B cell (primary cell): ENCODE measurements around the gene MGAT4C. TPM values are rescaled to one million over a fixed set of nuclear protein-coding genes. Genes with fewer than 3 reads are reported as not detected.

Source experiments
- ATAC-seq: fragments of 200-7000 bp; cut with Tn5 transposase; one replicate; pipeline ENCODE4 v1.10.0; 2021; ENCODE audit warnings: low read depth, mild to moderate bottlenecking, moderate number of reproducible peaks, moderate library complexity
- CTCF ChIA-PET: fragments of 350-600 bp; sonication (Branson Sonifier 250); formaldehyde crosslinking; loops from one replicate; lab custom pipeline; 2021; ENCODE audit warnings: antibody characterized with exemption, inconsistent platforms; lab: Charles Lee
- POLR2A ChIA-PET: fragments of 350-600 bp; sonication (Branson Sonifier 250); formaldehyde crosslinking; loops from one replicate; lab custom pipeline; 2021; ENCODE audit warnings: antibody characterized with exemption; lab: Charles Lee
- DNase-seq: peaks from one replicate; pipeline ENCODE4 v3.0.0; 2013
- H2AFZ ChIP-seq: 2 replicates; pipeline ENCODE4 v1.6.1; 2012; ENCODE audit warnings: mild to moderate bottlenecking, low read depth, low read length; ENCODE audit not compliant: insufficient read depth, poor library complexity, severe bottlenecking
- H3K27ac ChIP-seq, 2 donors: 1 replicate in 1 of 2; 2 replicates in 1 of 2; pipeline ENCODE4 v1.5.1; 2012 to 2013; ENCODE audit warnings: low read length in 2 of 2, mild to moderate bottlenecking in 2 of 2, moderate library complexity in 1 of 2
- H3K27me3 ChIP-seq, 4 experiments: fragments of 200-600 bp in 1 of 4; sonication (generic) in 1 of 4; replicated peaks in 1 of 4; 1 replicate in 2 of 4; 2 replicates in 2 of 4; pipeline versions ENCODE4 v1.6.1 to v1.7.0; 2013 to 2016; ENCODE audit warnings: low read length in 3 of 4, mild to moderate bottlenecking in 2 of 4, mixed read lengths in 1 of 4, moderate library complexity in 1 of 4; ENCODE audit not compliant: insufficient read depth in 4 of 4, control insufficient read depth in 3 of 4; ENCODE audit errors: control extremely low read depth in 1 of 4
- H3K36me3 ChIP-seq, 2 experiments: replicated peaks in 1 of 2; 1 replicate in 1 of 2; 2 replicates in 1 of 2; pipeline versions ENCODE4 v1.6.1 to v1.7.1; 2013; ENCODE audit warnings: low read length in 1 of 2; ENCODE audit not compliant: insufficient read depth in 2 of 2, control insufficient read depth in 1 of 2; ENCODE audit errors: control extremely low read depth in 1 of 2, extremely low read depth in 1 of 2
- H3K4me1 ChIP-seq, 2 donors: fragments of 200-600 bp in 1 of 2; sonication (generic) in 1 of 2; 1 replicate in 1 of 2; 2 replicates in 1 of 2; pipeline versions ENCODE4 v1.5.1 to v1.6.1; 2013 to 2017; ENCODE audit warnings: low read length in 2 of 2; ENCODE audit not compliant: control insufficient read depth in 2 of 2, insufficient read depth in 2 of 2
- H3K4me2 ChIP-seq: replicated peaks from 2 replicates; pipeline ENCODE3; 2012; ENCODE audit warnings: mild to moderate bottlenecking, low read depth, low read length; ENCODE audit not compliant: poor library complexity, severe bottlenecking
- H3K4me3 ChIP-seq, 5 experiments: fragments of 200-600 bp in 1 of 5; sonication (generic) in 1 of 5; 1 replicate in 3 of 5; 2 replicates in 2 of 5; pipeline versions ENCODE4 v1.5.1 to v1.7.0; 2011 to 2016; ENCODE audit warnings: low read length in 4 of 5, mild to moderate bottlenecking in 4 of 5, low read depth in 2 of 5, control low read depth in 1 of 5, moderate library complexity in 1 of 5; ENCODE audit not compliant: insufficient read depth in 1 of 5; ENCODE audit errors: control extremely low read depth in 1 of 5, extremely low read depth in 1 of 5
- H3K79me2 ChIP-seq: fragments of 200-600 bp; sonication (generic); one replicate; pipeline ENCODE4 v1.6.0; 2016; ENCODE audit warnings: low read length; ENCODE audit not compliant: control insufficient read depth, insufficient read depth
- H3K9ac ChIP-seq: fragments of 200-600 bp; sonication (generic); 2 replicates; pipeline ENCODE4 v1.6.1; 2017; ENCODE audit warnings: mild to moderate bottlenecking, low read length, moderate library complexity
- H3K9me3 ChIP-seq, 3 donors: one replicate each; pipeline versions ENCODE4 v1.6.1 to v1.7.1; 2013; ENCODE audit warnings: low read length in 2 of 3; ENCODE audit not compliant: control insufficient read depth in 2 of 3, insufficient read depth in 1 of 3; ENCODE audit errors: control extremely low read depth in 1 of 3
- H4K20me1 ChIP-seq: 2 replicates; pipeline ENCODE4 v1.6.0; 2012; ENCODE audit warnings: mild to moderate bottlenecking, low read length; ENCODE audit not compliant: insufficient read depth, control insufficient read depth, poor library complexity, severe bottlenecking
- H3K27ac Mint-ChIP-seq: one replicate; pipeline ENCODE4 v1.8.0; 2021; ENCODE audit warnings: mixed read lengths
- H3K27me3 Mint-ChIP-seq: one replicate; pipeline ENCODE4 v1.8.0; 2021; ENCODE audit warnings: mixed read lengths
- H3K4me1 Mint-ChIP-seq: one replicate; pipeline ENCODE4 v1.8.0; 2021; ENCODE audit warnings: mixed read lengths
- H3K4me3 Mint-ChIP-seq: one replicate; pipeline ENCODE4 v1.8.0; 2021; ENCODE audit warnings: mixed read lengths
- H3K9me3 Mint-ChIP-seq: one replicate; pipeline ENCODE4 v1.8.0; 2022; ENCODE audit warnings: mixed read lengths; ENCODE audit not compliant: insufficient read depth
- CTCF ChIP-seq: fragments of 200-600 bp; IDR thresholded peaks from one replicate; pipeline ENCODE4 v1.8.0; 2022; ENCODE audit warnings: antibody characterized with exemption, mild to moderate bottlenecking
- EZH2 ChIP-seq: IDR thresholded peaks from 2 replicates; pipeline ENCODE4 v1.6.1; 2012; ENCODE audit warnings: borderline replicate concordance, low read depth, mild to moderate bottlenecking, moderate library complexity, low read length; ENCODE audit not compliant: insufficient read depth, poor library complexity, severe bottlenecking
- WGBS: methylation state at CpG from one replicate; pipeline ENCODE4 v1.1.5; 2013; ENCODE audit warnings: missing lambda C conversion rate; ENCODE audit not compliant: insufficient coverage; 5-methylcytosine and 5-hydroxymethylcytosine counted together
- intact Hi-C: fragments of 100-400 bp; cut with micrococcal nuclease; formaldehyde crosslinking; loops from one replicate; pipeline ENCODE4 v1.10.0; 2022
- polyA plus RNA-seq: library from polyadenylated mRNA; depleted of rRNA; stranded (reverse); fragments of >200 nt; gene quantifications from 2 replicates; pipeline ENCODE4 v1.2.3, GENCODE V29; 2012
- total RNA-seq, 2 donors: library from RNA; stranded (reverse); fragments of 120-200 nt in 1 of 2; gene quantifications; 1 replicate in 1 of 2; 2 replicates in 1 of 2; pipeline versions ENCODE4 v1.2.3 to v1.2.4, GENCODE V29; 2013 to 2022

MGAT4C gene
- total and polyA plus RNA-seq, 2 donors (not counting 1 experiment from before 2014, with no cell fraction given): not detected

GRCh38 chr12:85968606-85969005 is 287.6 kb downstream of the MGAT4C start:
- H3K9ac ChIP-seq: no peak overlapping the region
- no peaks in the 10 kb centered on the region for H3K27me3 ChIP-seq
- DNase-seq (no peak), ATAC-seq (no peak)
- ChIA-PET CTCF (no interaction called here), POLR2A (no interaction called here)
- no peak overlapping the region for H3K4me3 ChIP-seq
- Mint-ChIP-seq H3K27ac (no peak overlapping the region), H3K9me3 (no peaks in the 10 kb centered on the region), H3K4me1 (no peaks in the 10 kb centered on the region), H3K4me3 (no peak overlapping the region), H3K27me3 (no peaks in the 10 kb centered on the region)
- no peak for TF ChIP-seq CTCF
- TF ChIP-seq EZH2: no peak
- intact Hi-C loops: no loop called here
- no peak overlapping the region for H2AFZ ChIP-seq
- H3K36me3 ChIP-seq: no peaks in the 10 kb centered on the region
- no peak overlapping the region for H3K4me2 ChIP-seq
- H3K9me3 ChIP-seq: no peaks in the 10 kb centered on the region
- H4K20me1 ChIP-seq: no peaks in the 10 kb centered on the region
- no peaks in the 10 kb centered on the region for H3K79me2 ChIP-seq
- H3K27ac ChIP-seq: no peak overlapping the region
- WGBS: 29% methylated on average over 1 of the region's 1 CpG
- H3K4me1 ChIP-seq: no peaks in the 10 kb centered on the region

- Mint-ChIP-seq H3K27ac (no peak overlapping the region), H3K27me3 (no peaks in the 10 kb centered on the region), H3K4me1 (no peaks in the 10 kb centered on the region), H3K9me3 (no peaks in the 10 kb centered on the region), H3K4me3 (no peak overlapping the region)
- intact Hi-C loops: no loop called here
- TF ChIP-seq CTCF: no peak
- no peak for TF ChIP-seq EZH2
- no peak overlapping the region for H3K4me2 ChIP-seq
- H3K27me3 ChIP-seq: no peaks in the 10 kb centered on the region
- H3K9ac ChIP-seq: no peak overlapping the region
- no peak overlapping the region for H3K27ac ChIP-seq
- H3K36me3 ChIP-seq: no peaks in the 10 kb centered on the region
- H3K4me3 ChIP-seq: no peak overlapping the region
- H3K4me1 ChIP-seq: no peaks in the 10 kb centered on the region
- H2AFZ ChIP-seq: no peak overlapping the region
- no peaks in the 10 kb centered on the region for H4K20me1 ChIP-seq
- H3K9me3 ChIP-seq: no peaks in the 10 kb centered on the region
- ChIA-PET POLR2A (no interaction called here), CTCF (no interaction called here)
- ATAC-seq (no peak), DNase-seq (no peak)
- no peaks in the 10 kb centered on the region for H3K79me2 ChIP-seq
Measured at GRCh38 chr12:85963326-85963725, 292.9 kb downstream of the MGAT4C start.
